Stimulated activated CD8-positive, alpha-beta memory T cell treated with anti-CD3 and anti-CD28 coated beads, Interleukin-12 subunit alpha, Interleukin-12 subunit beta, amount 100 ng/mL, for 24 hours (primary cell): ENCODE results near the gene MRPL34.

Experiments
- DNase-seq: peaks from one replicate; pipeline ENCODE4 v3.0.0-alpha.2; 2020; ENCODE audit errors: extremely low read depth

MRPL34 gene

GRCh38 chr19:17309965-17310461 is 4.3 kb downstream of the MRPL34 start:
- no peak for DNase-seq

- DNase-seq: no peak
These were observed 6.0 kb downstream of the MRPL34 start for GRCh38 chr19:17311455-17312188.

GRCh38 chr19:17312189-17313113 is 6.8 kb downstream of the MRPL34 start:
- no peak for DNase-seq

- no peak for DNase-seq
These were observed 8.4 kb downstream of the MRPL34 start for GRCh38 chr19:17314007-17314593.

GRCh38 chr19:17318966-17319365 is 13.3 kb downstream of the MRPL34 start:
- no peak for DNase-seq

- DNase-seq: no peak
These were observed 14.0 kb downstream of the MRPL34 start for GRCh38 chr19:17319473-17320238.

- no peak for DNase-seq
These were observed 14.8 kb downstream of the MRPL34 start for GRCh38 chr19:17320435-17320834.

GRCh38 chr19:17321655-17322489 is 16.2 kb downstream of the MRPL34 start:
- DNase-seq: no peak

GRCh38 chr19:17322854-17323253 is 17.2 kb downstream of the MRPL34 start:
- DNase-seq: no peak

GRCh38 chr19:17323300-17323963 is 17.8 kb downstream of the MRPL34 start:
- DNase-seq: no peak

GRCh38 chr19:17323964-17324332 is 18.3 kb downstream of the MRPL34 start:
- no peak for DNase-seq

- no peak for DNase-seq
These were observed 18.9 kb downstream of the MRPL34 start for GRCh38 chr19:17324357-17325114.

GRCh38 chr19:17325133-17325532 is 19.5 kb downstream of the MRPL34 start:
- DNase-seq: no peak

GRCh38 chr19:17325881-17326594 is 20.4 kb downstream of the MRPL34 start:
- DNase-seq: no peak

- DNase-seq: no peak
These were observed 20.9 kb downstream of the MRPL34 start for GRCh38 chr19:17326595-17326966.

- DNase-seq: no peak
These were observed 21.5 kb downstream of the MRPL34 start for GRCh38 chr19:17327068-17327653.

GRCh38 chr19:17327654-17328516 is 22.2 kb downstream of the MRPL34 start:
- DNase-seq: no peak
